Liver (tissue), 9 donors: ENCODE data around the gene UMODL1. TPM values are rescaled to one million over a fixed set of nuclear protein-coding genes. Genes with fewer than 3 reads are reported as not detected.

ENCODE experiments used
- DNase-seq: peaks from one replicate; pipeline ENCODE4 v3.0.0-alpha.2; 2017; ENCODE audit warnings: low spot score
- H3K27ac ChIP-seq, 2 donors: one replicate each; pipeline ENCODE4 v1.7.0; 2013; ENCODE audit warnings: inconsistent platforms in 2 of 2, low read length in 2 of 2, control low read depth in 1 of 2, low read depth in 1 of 2, mild to moderate bottlenecking in 1 of 2
- H3K27me3 ChIP-seq, 4 donors: one replicate each; pipeline versions ENCODE4 v1.6.1 to v1.7.0; 2013; ENCODE audit warnings: low read length in 3 of 4, inconsistent platforms in 1 of 4, mild to moderate bottlenecking in 1 of 4, moderate library complexity in 1 of 4; ENCODE audit not compliant: control insufficient read depth in 4 of 4, insufficient read depth in 4 of 4
- H3K36me3 ChIP-seq, 4 donors: one replicate each; pipeline versions ENCODE4 v1.6.1 to v1.7.0; 2013; ENCODE audit warnings: low read length in 3 of 4, mild to moderate bottlenecking in 3 of 4, low read depth in 1 of 4, moderate library complexity in 1 of 4; ENCODE audit not compliant: control insufficient read depth in 4 of 4, insufficient read depth in 3 of 4
- H3K4me1 ChIP-seq, 4 donors: one replicate each; pipeline versions ENCODE4 v1.6.1 to v1.7.0; 2013; ENCODE audit warnings: low read length in 3 of 4, mild to moderate bottlenecking in 3 of 4, moderate library complexity in 1 of 4; ENCODE audit not compliant: control insufficient read depth in 4 of 4, insufficient read depth in 4 of 4
- H3K4me3 ChIP-seq, 3 donors: one replicate each; pipeline versions ENCODE4 v1.6.1 to v1.7.0; 2013; ENCODE audit warnings: low read length in 3 of 3, control low read depth in 1 of 3, low read depth in 1 of 3, mild to moderate bottlenecking in 1 of 3
- H3K9ac ChIP-seq, 2 donors: one replicate each; pipeline ENCODE4 v1.7.0; 2013; ENCODE audit warnings: low read length in 2 of 2, mild to moderate bottlenecking in 2 of 2, moderate library complexity in 2 of 2, control low read depth in 1 of 2, low read depth in 1 of 2
- H3K9me3 ChIP-seq, 4 donors: one replicate each; pipeline versions ENCODE4 v1.6.1 to v1.7.0; 2013; ENCODE audit warnings: low read length in 3 of 4; ENCODE audit not compliant: control insufficient read depth in 4 of 4
- ATF3 ChIP-seq: IDR thresholded peaks from 2 replicates; pipeline ENCODE4 v1.6.1; 2016; ENCODE audit warnings: antibody characterized with exemption
- CTCF ChIP-seq: fragments of 150-350 bp; IDR thresholded peaks from 2 replicates; pipeline ENCODE4 v1.5.1; 2017; ENCODE audit warnings: improper control_type of control experiment, low read depth, low read length; ENCODE audit not compliant: missing input control
- EGR1 ChIP-seq, 2 donors: IDR thresholded peaks; 2 replicates each; pipeline ENCODE4 v1.6.1; 2016 to 2018; ENCODE audit warnings: antibody characterized with exemption in 2 of 2, low read depth in 2 of 2
- FOXA1 ChIP-seq: IDR thresholded peaks from 2 replicates; pipeline ENCODE4 v1.6.1; 2016; ENCODE audit warnings: antibody characterized with exemption
- FOXA2 ChIP-seq: IDR thresholded peaks from 2 replicates; pipeline ENCODE4 v1.6.1; 2016; ENCODE audit warnings: antibody characterized with exemption
- GABPA ChIP-seq, 2 donors: IDR thresholded peaks in 1 of 2; conservative IDR thresholded peaks in 1 of 2; 2 replicates each; pipeline ENCODE4 v1.6.1; 2016; ENCODE audit warnings: antibody characterized with exemption in 2 of 2, mild to moderate bottlenecking in 1 of 2, moderate library complexity in 1 of 2
- HNF4A ChIP-seq, 2 donors: conservative IDR thresholded peaks; 2 replicates each; pipeline ENCODE4 v1.6.1; 2016; ENCODE audit warnings: antibody characterized with exemption in 2 of 2, mild to moderate bottlenecking in 2 of 2
- HNF4G ChIP-seq: IDR thresholded peaks from 2 replicates; pipeline ENCODE4 v1.6.1; 2016; ENCODE audit warnings: antibody characterized with exemption
- JUND ChIP-seq, 2 donors: IDR thresholded peaks; 2 replicates each; pipeline ENCODE4 v1.6.1; 2016; ENCODE audit warnings: antibody characterized with exemption in 2 of 2
- MAX ChIP-seq: IDR thresholded peaks from 2 replicates; pipeline ENCODE4 v1.6.1; 2016; ENCODE audit warnings: antibody characterized with exemption
- NR2F2 ChIP-seq: IDR thresholded peaks from 2 replicates; pipeline ENCODE4 v1.6.1; 2016; ENCODE audit warnings: antibody characterized with exemption
- RAD21 ChIP-seq, 2 donors: IDR thresholded peaks; 2 replicates each; pipeline ENCODE4 v1.6.1; 2016; ENCODE audit warnings: antibody characterized with exemption in 2 of 2, mild to moderate bottlenecking in 2 of 2
- REST ChIP-seq: IDR thresholded peaks from 2 replicates; pipeline ENCODE4 v1.6.1; 2016; ENCODE audit warnings: antibody characterized with exemption, mild to moderate bottlenecking
- RXRA ChIP-seq, 2 donors: IDR thresholded peaks; 2 replicates each; pipeline ENCODE4 v1.6.1; 2017 to 2018; ENCODE audit warnings: antibody characterized with exemption in 2 of 2, mild to moderate bottlenecking in 1 of 2
- SP1 ChIP-seq: IDR thresholded peaks from 2 replicates; pipeline ENCODE4 v1.6.1; 2018; ENCODE audit warnings: antibody characterized with exemption, mild to moderate bottlenecking
- TAF1 ChIP-seq: conservative IDR thresholded peaks from 2 replicates; pipeline ENCODE4 v1.6.1; 2016; ENCODE audit warnings: antibody characterized with exemption, mild to moderate bottlenecking
- YY1 ChIP-seq: IDR thresholded peaks from 2 replicates; pipeline ENCODE4 v1.6.1; 2016; ENCODE audit warnings: antibody characterized with exemption, mild to moderate bottlenecking
- ZBTB33 ChIP-seq: IDR thresholded peaks from 2 replicates; pipeline ENCODE4 v1.6.1; 2016; ENCODE audit warnings: antibody characterized with exemption
- WGBS: extraction: QIAGEN DNeasy Blood & Tissue Kit; methylation state at CpG from one replicate; pipeline ENCODE4 v1.1.7; 2013; 5-methylcytosine and 5-hydroxymethylcytosine counted together
- polyA plus RNA-seq, 2 donors: library from polyadenylated mRNA; stranded (reverse) in 1 of 2; unstranded in 1 of 2; fragments of 200-250 nt in 1 of 2; fragments of >200 nt in 1 of 2; fragmentation: Nextera tagmentation in 1 of 2; extraction: Ambion mirVana in 1 of 2; gene quantifications; one replicate each; pipeline versions ENCODE4 v1.2.1 to v1.2.3, GENCODE V29; 2013 to 2015
- total RNA-seq, 2 donors: library from RNA; depleted of rRNA; stranded (reverse); fragments of >200 nt; gene quantifications; one replicate each; pipeline ENCODE4 v1.2.3, GENCODE V29; 2014
- donor health status: healthy.
- donor health status: healthy.
- donor health status: healthy.
- donor health status: healthy.
- donor health status: healthy.

UMODL1 gene
- total and polyA plus RNA-seq, 4 donors: 0.08 to 0.14 (median 0.08) TPM; not detected in 1

GRCh38 chr21:42098957-42099505, 27.9 kb downstream of the UMODL1 start (continued):
- no peak for TF ChIP-seq REST
- no peak for TF ChIP-seq HNF4G
- TF ChIP-seq RXRA (IDR thresholded peaks at IDR 0.05): no peak
- TF ChIP-seq EGR1 (IDR thresholded peaks at IDR 0.05; ENCODE audit: low read depth in 2 of 2): no peak
- no peak for TF ChIP-seq YY1
- TF ChIP-seq FOXA1: no peak

- Histone ChIP-seq H3K27ac (no peak overlapping the region), H3K9ac (no peak overlapping the region), H3K4me3 (no peak overlapping the region), H3K4me1 (no peaks in the 10 kb centered on the region), H3K36me3 (no peaks in the 10 kb centered on the region), H3K27me3 (peaks cover 0 to 2% (median 0%) of the 10 kb centered on the region in 4 donors), H3K9me3 (no peaks in the 10 kb centered on the region)
- no peak for TF ChIP-seq YY1
- no peak for TF ChIP-seq SP1
- no peak for TF ChIP-seq FOXA1
- no peak for TF ChIP-seq REST
- no peak for TF ChIP-seq HNF4A (conservative IDR thresholded peaks at IDR 0.05)
- TF ChIP-seq FOXA2: no peak
- no peak for TF ChIP-seq EGR1 (IDR thresholded peaks at IDR 0.05; ENCODE audit: low read depth in 2 of 2)
- no peak for TF ChIP-seq NR2F2
- TF ChIP-seq RXRA (IDR thresholded peaks at IDR 0.05): no peak
- TF ChIP-seq GABPA (IDR thresholded peaks at IDR 0.05 in 1 of 2, conservative IDR thresholded peaks at IDR 0.05 in 1 of 2): no peak
- TF ChIP-seq TAF1: no peak
- TF ChIP-seq ZBTB33: no peak
- no peak for TF ChIP-seq ATF3
- no peak for TF ChIP-seq HNF4G
- TF ChIP-seq CTCF: no peak
- no peak for TF ChIP-seq RAD21 (IDR thresholded peaks at IDR 0.05)
- TF ChIP-seq JUND (IDR thresholded peaks at IDR 0.05): no peak
- TF ChIP-seq MAX: no peak
- WGBS: 89% methylated on average over 14 of the region's 14 CpGs
- no peak for DNase-seq
Measured at GRCh38 chr21:42101246-42101645, 30.1 kb downstream of the UMODL1 start.
